A549 (cell line): ENCODE results near the gene TRPV4.

Source experiments
- FOXS1 ChIP-seq: fragments of 250-450 bp; sonication (Bioruptor Pico); IDR thresholded peaks from 2 replicates; pipeline ENCODE4 v1.5.0; 2020; ENCODE audit warnings: mild to moderate bottlenecking, moderate library complexity
- MAFK ChIP-seq: fragments of 450-650 bp; IDR thresholded peaks from 2 replicates; pipeline ENCODE4 v1.6.1; 2014; ENCODE audit not compliant: partially characterized antibody
- NR3C1 ChIP-seq: fragments of >200 bp; sonication (Bioruptor Twin); formaldehyde crosslinking; IDR thresholded peaks from 3 replicates; pipeline ENCODE4 v1.6.1; 2017
- POLR2A ChIP-seq: IDR thresholded peaks from 2 replicates; pipeline ENCODE4 v1.6.1; 2012; ENCODE audit warnings: mild to moderate bottlenecking, low read length
- RAD21 ChIP-seq, 2 experiments: fragments of >200 bp in 1 of 2; sonication (Bioruptor Twin) in 1 of 2; formaldehyde crosslinking in 1 of 2; IDR thresholded peaks in 1 of 2; conservative IDR thresholded peaks in 1 of 2; 2 replicates in 1 of 2; 3 replicates in 1 of 2; pipeline ENCODE4 v1.6.1; 2012 to 2018; ENCODE audit warnings: inconsistent platforms in 1 of 2
- RCOR1 ChIP-seq: fragments of 150-350 bp; IDR thresholded peaks from 2 replicates; pipeline ENCODE4 v1.6.1; 2014; ENCODE audit warnings: antibody characterized with exemption, low read length, low read depth
- RNF2 ChIP-seq: fragments of 200-600 bp; sonication (generic); IDR thresholded peaks from 2 replicates; pipeline ENCODE4 v1.6.1; 2016; ENCODE audit warnings: low read depth, mild to moderate bottlenecking, antibody characterized with exemption, moderate library complexity, borderline replicate concordance
- TP53 ChIP-seq: fragments of 250-450 bp; sonication (Bioruptor Pico); IDR thresholded peaks from 2 replicates; pipeline ENCODE4 v1.5.0; 2021; ENCODE audit warnings: mild to moderate bottlenecking, moderate library complexity
- ZFP36 ChIP-seq: fragments of 450-650 bp; IDR thresholded peaks from 2 replicates; pipeline ENCODE4 v1.6.1; 2014; ENCODE audit warnings: borderline replicate concordance; ENCODE audit not compliant: partially characterized antibody
- ZSCAN20 ChIP-seq: fragments of 250-450 bp; sonication (Bioruptor Pico); IDR thresholded peaks from 2 replicates; pipeline ENCODE4 v1.8.0; 2022; ENCODE audit warnings: mild to moderate bottlenecking, moderate library complexity
- TF ChIP-seq, protein P1 (sequence below): fragments of >200 bp; sonication (Bioruptor Twin); formaldehyde crosslinking; IDR thresholded peaks from 3 replicates; pipeline ENCODE4 v1.5.1; 2016
- TF ChIP-seq, protein P2 (sequence below): fragments of 450-650 bp; IDR thresholded peaks from 2 replicates; pipeline ENCODE4 v1.6.1; 2014; ENCODE audit warnings: antibody characterized with exemption
- TF ChIP-seq, protein P3 (sequence below): IDR thresholded peaks from 2 replicates; pipeline ENCODE4 v1.6.1; 2012
- TF ChIP-seq, protein P4 (sequence below): fragments of >200 bp; sonication (Bioruptor Twin); formaldehyde crosslinking; IDR thresholded peaks from 3 replicates; pipeline ENCODE4 v1.6.1; 2016

DNA sequence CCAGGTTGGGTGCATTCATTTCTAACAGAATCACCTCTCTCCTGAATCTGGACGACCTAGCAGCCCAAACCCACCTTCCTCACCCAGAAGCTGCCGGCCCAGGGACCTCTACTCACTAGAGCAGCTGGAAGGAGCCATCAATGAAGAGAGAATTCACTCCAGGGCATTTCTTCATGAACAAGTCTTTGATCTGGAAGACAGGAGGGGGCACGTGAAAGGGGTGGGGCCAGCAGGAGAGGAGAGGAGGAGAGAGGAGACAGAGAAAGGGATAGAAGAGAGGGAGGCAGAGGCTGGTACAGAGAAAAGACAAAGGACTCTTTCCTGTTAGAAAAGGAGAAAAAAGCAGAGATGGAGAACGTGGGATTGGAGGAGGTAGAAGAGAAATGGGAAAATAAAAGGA, 39.8 kb downstream of the TRPV4 start:
- TF ChIP-seq TP53, result no peak
- TF ChIP-seq, protein P1, sequence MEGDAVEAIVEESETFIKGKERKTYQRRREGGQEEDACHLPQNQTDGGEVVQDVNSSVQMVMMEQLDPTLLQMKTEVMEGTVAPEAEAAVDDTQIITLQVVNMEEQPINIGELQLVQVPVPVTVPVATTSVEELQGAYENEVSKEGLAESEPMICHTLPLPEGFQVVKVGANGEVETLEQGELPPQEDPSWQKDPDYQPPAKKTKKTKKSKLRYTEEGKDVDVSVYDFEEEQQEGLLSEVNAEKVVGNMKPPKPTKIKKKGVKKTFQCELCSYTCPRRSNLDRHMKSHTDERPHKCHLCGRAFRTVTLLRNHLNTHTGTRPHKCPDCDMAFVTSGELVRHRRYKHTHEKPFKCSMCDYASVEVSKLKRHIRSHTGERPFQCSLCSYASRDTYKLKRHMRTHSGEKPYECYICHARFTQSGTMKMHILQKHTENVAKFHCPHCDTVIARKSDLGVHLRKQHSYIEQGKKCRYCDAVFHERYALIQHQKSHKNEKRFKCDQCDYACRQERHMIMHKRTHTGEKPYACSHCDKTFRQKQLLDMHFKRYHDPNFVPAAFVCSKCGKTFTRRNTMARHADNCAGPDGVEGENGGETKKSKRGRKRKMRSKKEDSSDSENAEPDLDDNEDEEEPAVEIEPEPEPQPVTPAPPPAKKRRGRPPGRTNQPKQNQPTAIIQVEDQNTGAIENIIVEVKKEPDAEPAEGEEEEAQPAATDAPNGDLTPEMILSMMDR, result no peak
- TF ChIP-seq POLR2A, result no peak
- TF ChIP-seq ZSCAN20 (CRISPR knock-in tag), result no peak
- TF ChIP-seq RAD21 (conservative IDR thresholded peaks at IDR 0.05 in 1 of 2, IDR thresholded peaks at IDR 0.05 in 1 of 2), result no peak
- TF ChIP-seq, protein P2, sequence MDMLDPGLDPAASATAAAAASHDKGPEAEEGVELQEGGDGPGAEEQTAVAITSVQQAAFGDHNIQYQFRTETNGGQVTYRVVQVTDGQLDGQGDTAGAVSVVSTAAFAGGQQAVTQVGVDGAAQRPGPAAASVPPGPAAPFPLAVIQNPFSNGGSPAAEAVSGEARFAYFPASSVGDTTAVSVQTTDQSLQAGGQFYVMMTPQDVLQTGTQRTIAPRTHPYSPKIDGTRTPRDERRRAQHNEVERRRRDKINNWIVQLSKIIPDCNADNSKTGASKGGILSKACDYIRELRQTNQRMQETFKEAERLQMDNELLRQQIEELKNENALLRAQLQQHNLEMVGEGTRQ, result no peak
- no peak for TF ChIP-seq RNF2
- TF ChIP-seq, protein P3, sequence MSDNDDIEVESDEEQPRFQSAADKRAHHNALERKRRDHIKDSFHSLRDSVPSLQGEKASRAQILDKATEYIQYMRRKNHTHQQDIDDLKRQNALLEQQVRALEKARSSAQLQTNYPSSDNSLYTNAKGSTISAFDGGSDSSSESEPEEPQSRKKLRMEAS, result no peak
- TF ChIP-seq, protein P4, sequence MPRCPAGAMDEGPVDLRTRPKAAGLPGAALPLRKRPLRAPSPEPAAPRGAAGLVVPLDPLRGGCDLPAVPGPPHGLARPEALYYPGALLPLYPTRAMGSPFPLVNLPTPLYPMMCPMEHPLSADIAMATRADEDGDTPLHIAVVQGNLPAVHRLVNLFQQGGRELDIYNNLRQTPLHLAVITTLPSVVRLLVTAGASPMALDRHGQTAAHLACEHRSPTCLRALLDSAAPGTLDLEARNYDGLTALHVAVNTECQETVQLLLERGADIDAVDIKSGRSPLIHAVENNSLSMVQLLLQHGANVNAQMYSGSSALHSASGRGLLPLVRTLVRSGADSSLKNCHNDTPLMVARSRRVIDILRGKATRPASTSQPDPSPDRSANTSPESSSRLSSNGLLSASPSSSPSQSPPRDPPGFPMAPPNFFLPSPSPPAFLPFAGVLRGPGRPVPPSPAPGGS, result no peak
- no peak for TF ChIP-seq ZFP36
- TF ChIP-seq FOXS1 (CRISPR knock-in tag), result no peak
- TF ChIP-seq RCOR1, result no peak
- no peak for TF ChIP-seq NR3C1
- TF ChIP-seq MAFK, result no peak
